Measurements from ENCODE around the gene NRL.

DNA sequence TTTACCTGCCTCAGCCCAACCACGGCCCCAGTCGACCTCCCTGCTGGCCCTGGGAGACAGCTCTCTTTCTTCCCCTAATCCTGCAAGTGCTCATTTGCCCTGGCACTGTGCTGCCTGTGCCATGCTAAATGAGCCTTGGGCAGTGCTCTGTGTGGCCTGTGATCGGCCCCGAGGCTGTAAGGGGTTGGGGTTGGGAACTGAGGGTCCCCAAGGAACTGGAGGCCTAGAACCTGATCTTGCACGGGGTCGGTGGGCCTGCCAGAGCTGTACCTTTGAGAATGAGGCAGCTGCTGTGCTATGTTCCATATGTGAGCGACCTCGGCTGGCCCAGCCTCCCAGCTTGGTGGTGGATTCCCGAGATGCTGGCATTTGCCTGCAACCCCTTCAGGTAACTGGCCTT lies 35.3 kb upstream of the NRL start:
- TF ChIP-seq, protein P1, sequence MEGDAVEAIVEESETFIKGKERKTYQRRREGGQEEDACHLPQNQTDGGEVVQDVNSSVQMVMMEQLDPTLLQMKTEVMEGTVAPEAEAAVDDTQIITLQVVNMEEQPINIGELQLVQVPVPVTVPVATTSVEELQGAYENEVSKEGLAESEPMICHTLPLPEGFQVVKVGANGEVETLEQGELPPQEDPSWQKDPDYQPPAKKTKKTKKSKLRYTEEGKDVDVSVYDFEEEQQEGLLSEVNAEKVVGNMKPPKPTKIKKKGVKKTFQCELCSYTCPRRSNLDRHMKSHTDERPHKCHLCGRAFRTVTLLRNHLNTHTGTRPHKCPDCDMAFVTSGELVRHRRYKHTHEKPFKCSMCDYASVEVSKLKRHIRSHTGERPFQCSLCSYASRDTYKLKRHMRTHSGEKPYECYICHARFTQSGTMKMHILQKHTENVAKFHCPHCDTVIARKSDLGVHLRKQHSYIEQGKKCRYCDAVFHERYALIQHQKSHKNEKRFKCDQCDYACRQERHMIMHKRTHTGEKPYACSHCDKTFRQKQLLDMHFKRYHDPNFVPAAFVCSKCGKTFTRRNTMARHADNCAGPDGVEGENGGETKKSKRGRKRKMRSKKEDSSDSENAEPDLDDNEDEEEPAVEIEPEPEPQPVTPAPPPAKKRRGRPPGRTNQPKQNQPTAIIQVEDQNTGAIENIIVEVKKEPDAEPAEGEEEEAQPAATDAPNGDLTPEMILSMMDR (conservative IDR thresholded peaks at IDR 0.05): no peak
- no peak for TF ChIP-seq ZFX (IDR thresholded peaks at IDR 0.05)
